GM15510 (cell line): ENCODE results near the gene MANBA.

ENCODE experiments used
- POLR2A ChIP-seq: IDR thresholded peaks from 3 replicates; pipeline ENCODE4 v1.6.1; 2011; ENCODE audit warnings: borderline replicate concordance; ENCODE audit not compliant: insufficient read length; ENCODE audit errors: extremely low read depth

MANBA gene

GRCh38 chr4:102599886-102600285 is 160.9 kb downstream of the MANBA start:
- no peak for TF ChIP-seq POLR2A

DNA sequence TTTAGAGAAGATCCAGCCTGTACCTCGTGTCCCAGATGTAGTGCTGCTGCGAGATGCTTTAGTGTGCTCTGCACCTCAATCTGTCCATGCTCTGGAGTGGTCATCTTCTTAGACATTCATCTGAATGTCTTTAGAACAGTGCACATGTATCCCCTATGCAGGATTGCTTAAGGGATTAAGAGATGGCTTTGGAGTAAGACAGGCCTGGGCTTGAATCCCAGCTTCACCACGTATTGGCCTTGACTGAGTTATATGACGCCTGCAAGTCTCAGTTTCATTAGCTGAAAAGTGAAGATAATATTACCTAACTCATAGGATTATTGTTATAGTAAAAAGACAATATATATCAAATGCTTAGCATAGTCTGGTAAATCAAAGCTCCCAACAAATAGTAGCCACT is 161.3 kb downstream of the MANBA start:
- TF ChIP-seq POLR2A, result no peak

DNA sequence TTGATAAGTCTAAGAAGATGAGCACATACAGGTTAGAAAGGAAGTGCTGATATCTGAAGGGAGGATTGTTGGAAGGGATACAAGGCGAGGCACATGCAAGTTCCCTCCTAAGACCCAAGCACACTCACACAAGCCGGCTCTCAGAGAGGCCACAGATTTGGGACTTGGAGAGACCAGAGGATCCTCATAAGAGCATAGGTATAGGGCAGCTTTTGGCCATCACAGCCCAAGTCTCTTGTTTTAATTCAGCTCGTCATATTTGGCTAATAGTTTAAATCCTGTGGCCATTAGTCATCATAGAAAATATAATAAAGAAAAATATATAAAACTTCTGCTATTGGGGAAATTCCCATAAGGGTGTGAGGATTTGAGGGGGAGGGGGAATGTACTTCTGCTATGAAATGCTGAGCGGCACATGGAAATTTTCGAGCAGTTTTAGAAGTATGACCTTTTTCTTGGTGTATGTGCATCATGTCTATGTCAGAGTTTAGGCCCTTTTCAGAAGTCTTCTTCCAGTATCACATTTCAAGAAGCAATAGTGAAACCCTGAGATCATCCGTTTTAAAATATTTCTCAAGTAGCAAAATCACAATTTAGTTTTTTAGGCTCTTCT is 161.9 kb downstream of the MANBA start:
- TF ChIP-seq POLR2A, result no peak

DNA sequence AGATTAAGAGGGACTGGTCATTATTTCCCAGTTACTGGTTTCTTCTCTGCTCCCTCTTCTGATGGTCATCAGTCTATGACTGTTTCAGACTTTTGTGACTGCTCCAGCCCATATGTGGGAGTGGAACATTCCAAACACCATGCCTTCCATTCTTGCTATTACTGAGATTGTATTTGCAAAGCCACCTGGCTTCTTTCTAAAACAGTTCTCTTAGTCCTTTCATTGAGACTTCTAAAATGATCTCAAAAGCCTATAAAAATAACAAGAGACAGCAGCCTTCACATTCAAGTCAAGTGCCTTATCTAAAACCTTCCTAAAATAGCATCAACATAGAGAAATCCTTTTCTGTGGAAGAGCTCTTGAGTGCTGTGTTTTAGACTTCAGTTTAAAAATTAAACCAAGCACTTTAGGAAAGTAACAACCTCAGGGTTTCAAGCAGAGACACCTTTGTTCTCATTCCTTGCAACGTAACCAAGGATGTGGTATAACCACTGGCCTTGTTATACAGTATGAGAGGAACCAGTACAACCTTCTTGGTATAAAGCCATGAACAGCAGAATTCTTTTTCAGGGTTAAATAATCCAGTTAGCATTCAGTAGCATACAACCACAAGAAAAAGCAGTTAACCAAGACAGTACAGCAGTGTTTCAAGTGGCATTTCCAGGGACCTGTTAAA is 162.5 kb downstream of the MANBA start:
- no peak for TF ChIP-seq POLR2A

- TF ChIP-seq POLR2A, result no peak
Measured at GRCh38 chr4:102596532-102596931, 164.2 kb downstream of the MANBA start.

DNA sequence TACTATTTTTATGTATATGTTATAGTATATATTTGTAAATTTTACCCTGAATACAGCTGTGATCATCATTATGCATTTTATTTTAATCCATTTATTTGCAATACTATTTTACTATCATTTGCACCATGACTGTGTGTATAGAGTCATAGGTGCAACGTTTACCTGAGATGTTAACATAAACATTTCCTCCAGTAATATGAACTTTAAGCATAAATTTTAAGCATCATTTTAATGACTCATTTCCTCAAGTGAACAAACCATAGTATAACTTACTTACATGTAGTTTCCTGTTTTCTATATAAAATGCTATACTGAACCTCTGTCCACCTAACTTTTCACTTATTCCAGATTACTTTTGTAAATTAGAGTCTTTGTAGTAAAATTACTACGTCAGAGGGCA is 166.8 kb downstream of the MANBA start:
- TF ChIP-seq POLR2A, result no peak

- TF ChIP-seq POLR2A, result no peak
Measured at GRCh38 chr4:102593147-102593546, 167.6 kb downstream of the MANBA start.

DNA sequence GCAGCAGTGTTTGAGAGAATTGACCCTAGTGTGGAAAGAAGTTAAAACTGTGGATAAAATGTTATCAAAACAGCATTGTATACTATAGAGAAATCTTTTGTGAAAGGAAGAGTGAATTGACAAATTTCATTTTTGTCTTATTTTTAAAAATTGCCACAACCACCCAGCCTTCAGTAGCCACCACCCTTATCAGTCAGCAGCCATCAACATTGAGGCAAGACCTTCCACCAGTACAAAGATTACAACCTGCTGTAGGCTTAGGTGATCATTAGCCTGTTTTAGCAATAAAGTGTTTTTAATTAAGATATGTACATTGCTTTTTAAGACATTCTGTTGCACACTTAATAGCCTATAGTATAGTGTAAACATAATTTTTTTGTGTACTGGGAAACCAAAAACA is 168.5 kb downstream of the MANBA start:
- no peak for TF ChIP-seq POLR2A

DNA sequence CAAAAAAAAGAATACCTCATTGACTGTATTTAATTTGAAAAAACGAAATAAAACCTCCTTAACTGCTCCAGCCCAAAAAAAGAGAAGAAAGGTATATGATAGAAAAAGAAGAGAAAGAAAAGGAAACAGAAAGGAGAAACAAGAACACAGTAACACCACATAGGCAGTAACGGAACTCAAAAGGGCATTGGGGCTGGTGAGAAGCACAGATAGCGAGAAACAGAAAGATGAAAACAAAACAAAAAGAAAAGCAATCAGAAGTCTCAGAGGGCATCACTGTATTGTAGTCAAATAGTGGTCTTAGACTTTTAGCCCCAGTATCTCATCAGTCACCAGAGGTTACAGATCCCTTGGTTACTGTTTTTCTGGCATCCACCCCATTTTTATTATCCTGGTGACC is 171.0 kb downstream of the MANBA start:
- no peak for TF ChIP-seq POLR2A

DNA sequence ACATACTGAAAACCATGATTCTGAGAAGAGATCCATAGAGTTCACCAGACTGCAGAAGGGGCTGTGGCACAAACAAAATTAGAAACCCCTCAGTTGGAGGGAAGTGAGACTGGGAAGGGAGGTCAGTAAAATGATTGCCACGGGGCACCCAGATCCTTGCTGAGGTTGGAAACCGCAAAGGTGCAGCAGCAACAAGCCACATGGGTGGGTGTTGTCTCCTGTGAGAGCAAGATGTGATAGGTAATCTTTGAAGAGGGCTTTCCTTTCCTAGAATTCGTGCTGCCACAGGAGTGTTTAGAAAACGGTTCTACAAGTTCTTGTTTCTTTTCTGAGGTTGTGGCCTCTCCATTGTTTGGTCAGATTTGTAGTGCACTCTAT is 174.1 kb downstream of the MANBA start:
- TF ChIP-seq POLR2A, result no peak

GRCh38 chr4:102586002-102586643 is 174.6 kb downstream of the MANBA start:
- no peak for TF ChIP-seq POLR2A

GRCh38 chr4:102585329-102585728 is 175.4 kb downstream of the MANBA start:
- TF ChIP-seq POLR2A, result no peak

GRCh38 chr4:102584091-102584490 is 176.7 kb downstream of the MANBA start:
- no peak for TF ChIP-seq POLR2A
